WTC11 (cell line): ENCODE results near the gene CNDP2. TPM values are rescaled to one million over a fixed set of nuclear protein-coding genes. Genes with fewer than 3 reads are reported as not detected.

Experiments used
- ATAC-seq: fragments of 200-7000 bp; cut with Tn5 transposase; 2 replicates; pipeline ENCODE4 v1.10.0; 2021; ENCODE audit warnings: mild to moderate bottlenecking, moderate library complexity
- CTCF ChIA-PET: fragments of 300-600 bp; sonication (Branson Sonifier 250); formaldehyde crosslinking; loops from one replicate; lab custom pipeline; 2021; ENCODE audit warnings: antibody characterized with exemption; lab: Charles Lee
- POLR2A ChIA-PET: fragments of 350-600 bp; sonication (Branson Sonifier 250); formaldehyde crosslinking; loops from one replicate; lab custom pipeline; 2021; ENCODE audit warnings: antibody characterized with exemption; lab: Charles Lee
- DNase-seq: peaks from one replicate; pipeline ENCODE4 v3.0.0; 2021; ENCODE audit warnings: low spot score
- H3K27ac Mint-ChIP-seq: 2 replicates; pipeline ENCODE4 v1.8.0; 2021; ENCODE audit warnings: mixed read lengths
- H3K27me3 Mint-ChIP-seq: 2 replicates; pipeline ENCODE4 v1.8.0; 2021; ENCODE audit warnings: low read depth, mild to moderate bottlenecking, moderate library complexity, mixed read lengths
- H3K36me3 Mint-ChIP-seq: 2 replicates; pipeline ENCODE4 v1.8.0; 2021; ENCODE audit warnings: mixed read lengths
- H3K4me1 Mint-ChIP-seq: 2 replicates; pipeline ENCODE4 v1.8.0; 2022; ENCODE audit warnings: mixed read lengths
- H3K4me3 Mint-ChIP-seq: 2 replicates; pipeline ENCODE4 v1.8.0; 2021; ENCODE audit warnings: mild to moderate bottlenecking, moderate library complexity, mixed read lengths
- H3K9me3 Mint-ChIP-seq: 2 replicates; pipeline ENCODE4 v1.8.0; 2021; ENCODE audit warnings: mixed read lengths
- FOXP1 ChIP-seq: sonication (generic); formaldehyde crosslinking; IDR thresholded peaks from 2 replicates; pipeline ENCODE4 v1.8.0; 2022; ENCODE audit warnings: missing genetic modification reagents, mild to moderate bottlenecking, moderate library complexity, borderline replicate concordance
- GABPB1 ChIP-seq: sonication (generic); formaldehyde crosslinking; IDR thresholded peaks from 2 replicates; pipeline ENCODE4 v1.8.1; 2023; ENCODE audit warnings: mild to moderate bottlenecking, missing genetic modification reagents
- GTF2I ChIP-seq: fragments of 250-450 bp; sonication (Bioruptor Pico); conservative IDR thresholded peaks from 2 replicates; pipeline ENCODE4 v1.4.0; 2021; ENCODE audit warnings: mild to moderate bottlenecking
- HMGA2 ChIP-seq: fragments of 250-450 bp; sonication (Bioruptor Pico); IDR thresholded peaks from 2 replicates; pipeline ENCODE4 v1.4.0; 2021; ENCODE audit warnings: mild to moderate bottlenecking, moderate library complexity
- JAZF1 ChIP-seq: fragments of 250-450 bp; sonication (Bioruptor Pico); IDR thresholded peaks from 2 replicates; pipeline ENCODE4 v1.9.0; 2021; ENCODE audit warnings: moderate library complexity, mild to moderate bottlenecking, inconsistent platforms
- NFATC4 ChIP-seq: fragments of 250-450 bp; sonication (Bioruptor Pico); IDR thresholded peaks from 2 replicates; pipeline ENCODE4 v1.9.0; 2021; ENCODE audit warnings: mild to moderate bottlenecking
- NFE2L1 ChIP-seq: sonication (generic); formaldehyde crosslinking; IDR thresholded peaks from 2 replicates; pipeline ENCODE4 v1.8.1; 2023; ENCODE audit warnings: missing genetic modification reagents
- OVOL2 ChIP-seq: fragments of 250-450 bp; sonication (Bioruptor Pico); IDR thresholded peaks from 2 replicates; pipeline ENCODE4 v1.9.0; 2021; ENCODE audit warnings: mild to moderate bottlenecking, borderline replicate concordance
- SMAD4 ChIP-seq: sonication (generic); formaldehyde crosslinking; IDR thresholded peaks from 2 replicates; pipeline ENCODE4 v1.8.0; 2022; ENCODE audit warnings: mild to moderate bottlenecking, missing genetic modification reagents
- SP1 ChIP-seq: sonication (generic); formaldehyde crosslinking; conservative IDR thresholded peaks from 2 replicates; pipeline ENCODE4 v1.8.1; 2022; ENCODE audit warnings: missing genetic modification reagents
- ZNF121 ChIP-seq: sonication (generic); formaldehyde crosslinking; IDR thresholded peaks from 2 replicates; pipeline ENCODE4 v1.8.0; 2023; ENCODE audit warnings: missing genetic modification reagents
- ZNF232 ChIP-seq: sonication (generic); formaldehyde crosslinking; IDR thresholded peaks from 2 replicates; pipeline ENCODE4 v1.8.0; 2022; ENCODE audit warnings: mild to moderate bottlenecking, missing genetic modification reagents
- total RNA-seq: library from RNA; stranded (reverse); gene quantifications from 3 replicates; pipeline ENCODE4 v1.2.3, GENCODE V29; 2021
- TF ChIP-seq, protein P1 (sequence below): sonication (generic); formaldehyde crosslinking; IDR thresholded peaks from 2 replicates; pipeline ENCODE4 v1.8.0; 2023; ENCODE audit warnings: missing genetic modification reagents
- TF ChIP-seq, protein P2 (sequence below): sonication (generic); formaldehyde crosslinking; IDR thresholded peaks from 2 replicates; pipeline ENCODE4 v1.8.0; 2023; ENCODE audit warnings: missing genetic modification reagents, mild to moderate bottlenecking, borderline replicate concordance
- TF ChIP-seq, protein P3 (sequence below): sonication (generic); formaldehyde crosslinking; IDR thresholded peaks from 2 replicates; pipeline ENCODE4 v1.8.1; 2022; ENCODE audit warnings: low read depth, mild to moderate bottlenecking, moderate library complexity, missing genetic modification reagents, borderline replicate concordance
- TF ChIP-seq, protein P4 (sequence below): sonication (generic); formaldehyde crosslinking; IDR thresholded peaks from 2 replicates; pipeline ENCODE4 v1.8.0; 2023; ENCODE audit warnings: mild to moderate bottlenecking, missing genetic modification reagents
- TF ChIP-seq, protein P5 (sequence below): sonication (generic); formaldehyde crosslinking; IDR thresholded peaks from 2 replicates; pipeline ENCODE4 v1.8.0; 2022; ENCODE audit warnings: mild to moderate bottlenecking, missing genetic modification reagents
- TF ChIP-seq, protein P6 (sequence below): fragments of 250-450 bp; sonication (Bioruptor Pico); conservative IDR thresholded peaks from 2 replicates; pipeline ENCODE4 v1.9.0; 2021; ENCODE audit warnings: mild to moderate bottlenecking

Gene CNDP2
- total RNA-seq, 1 experiment from 2014 or later, result 248 TPM

GRCh38 chr18:74488864-74489263 lies 7.3 kb upstream of the CNDP2 start:
- no peak overlapping the region for H3K27ac Mint-ChIP-seq
- peaks cover 8% of the 10 kb centered on the region; the same call in 1 of the 2 replicates for H3K4me1 Mint-ChIP-seq
- ChIA-PET POLR2A (no interaction called here), CTCF (no interaction called here)
- DNase-seq, result no peak
- peaks cover 12% of the 10 kb centered on the region for H3K9me3 Mint-ChIP-seq
- no peaks in the 10 kb centered on the region; the same call in 1 of the 2 replicates for H3K36me3 Mint-ChIP-seq
- ATAC-seq, result no peak
- no peak overlapping the region for H3K4me3 Mint-ChIP-seq
- no peaks in the 10 kb centered on the region; the same call in 1 of the 2 replicates for H3K27me3 Mint-ChIP-seq
- TF ChIP-seq HMGA2 (CRISPR knock-in tag) (no peak), NFE2L1 (no peak), GTF2I (no peak), FOXP1 (CRISPR knock-in tag) (no peak), ZNF232 (no peak), ZNF121 (no peak), SMAD4 (CRISPR knock-in tag) (no peak), NFATC4 (no peak), OVOL2 (no peak), GABPB1 (CRISPR knock-in tag) (no peak), JAZF1 (CRISPR knock-in tag) (no peak), SP1 (CRISPR knock-in tag) (no peak)
- TF ChIP-seq, protein P1, sequence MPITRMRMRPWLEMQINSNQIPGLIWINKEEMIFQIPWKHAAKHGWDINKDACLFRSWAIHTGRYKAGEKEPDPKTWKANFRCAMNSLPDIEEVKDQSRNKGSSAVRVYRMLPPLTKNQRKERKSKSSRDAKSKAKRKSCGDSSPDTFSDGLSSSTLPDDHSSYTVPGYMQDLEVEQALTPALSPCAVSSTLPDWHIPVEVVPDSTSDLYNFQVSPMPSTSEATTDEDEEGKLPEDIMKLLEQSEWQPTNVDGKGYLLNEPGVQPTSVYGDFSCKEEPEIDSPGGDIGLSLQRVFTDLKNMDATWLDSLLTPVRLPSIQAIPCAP (CRISPR knock-in tag), result no peak
- TF ChIP-seq, protein P2, sequence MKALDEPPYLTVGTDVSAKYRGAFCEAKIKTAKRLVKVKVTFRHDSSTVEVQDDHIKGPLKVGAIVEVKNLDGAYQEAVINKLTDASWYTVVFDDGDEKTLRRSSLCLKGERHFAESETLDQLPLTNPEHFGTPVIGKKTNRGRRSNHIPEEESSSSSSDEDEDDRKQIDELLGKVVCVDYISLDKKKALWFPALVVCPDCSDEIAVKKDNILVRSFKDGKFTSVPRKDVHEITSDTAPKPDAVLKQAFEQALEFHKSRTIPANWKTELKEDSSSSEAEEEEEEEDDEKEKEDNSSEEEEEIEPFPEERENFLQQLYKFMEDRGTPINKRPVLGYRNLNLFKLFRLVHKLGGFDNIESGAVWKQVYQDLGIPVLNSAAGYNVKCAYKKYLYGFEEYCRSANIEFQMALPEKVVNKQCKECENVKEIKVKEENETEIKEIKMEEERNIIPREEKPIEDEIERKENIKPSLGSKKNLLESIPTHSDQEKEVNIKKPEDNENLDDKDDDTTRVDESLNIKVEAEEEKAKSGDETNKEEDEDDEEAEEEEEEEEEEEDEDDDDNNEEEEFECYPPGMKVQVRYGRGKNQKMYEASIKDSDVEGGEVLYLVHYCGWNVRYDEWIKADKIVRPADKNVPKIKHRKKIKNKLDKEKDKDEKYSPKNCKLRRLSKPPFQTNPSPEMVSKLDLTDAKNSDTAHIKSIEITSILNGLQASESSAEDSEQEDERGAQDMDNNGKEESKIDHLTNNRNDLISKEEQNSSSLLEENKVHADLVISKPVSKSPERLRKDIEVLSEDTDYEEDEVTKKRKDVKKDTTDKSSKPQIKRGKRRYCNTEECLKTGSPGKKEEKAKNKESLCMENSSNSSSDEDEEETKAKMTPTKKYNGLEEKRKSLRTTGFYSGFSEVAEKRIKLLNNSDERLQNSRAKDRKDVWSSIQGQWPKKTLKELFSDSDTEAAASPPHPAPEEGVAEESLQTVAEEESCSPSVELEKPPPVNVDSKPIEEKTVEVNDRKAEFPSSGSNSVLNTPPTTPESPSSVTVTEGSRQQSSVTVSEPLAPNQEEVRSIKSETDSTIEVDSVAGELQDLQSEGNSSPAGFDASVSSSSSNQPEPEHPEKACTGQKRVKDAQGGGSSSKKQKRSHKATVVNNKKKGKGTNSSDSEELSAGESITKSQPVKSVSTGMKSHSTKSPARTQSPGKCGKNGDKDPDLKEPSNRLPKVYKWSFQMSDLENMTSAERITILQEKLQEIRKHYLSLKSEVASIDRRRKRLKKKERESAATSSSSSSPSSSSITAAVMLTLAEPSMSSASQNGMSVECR (CRISPR knock-in tag), result no peak
- TF ChIP-seq, protein P3, sequence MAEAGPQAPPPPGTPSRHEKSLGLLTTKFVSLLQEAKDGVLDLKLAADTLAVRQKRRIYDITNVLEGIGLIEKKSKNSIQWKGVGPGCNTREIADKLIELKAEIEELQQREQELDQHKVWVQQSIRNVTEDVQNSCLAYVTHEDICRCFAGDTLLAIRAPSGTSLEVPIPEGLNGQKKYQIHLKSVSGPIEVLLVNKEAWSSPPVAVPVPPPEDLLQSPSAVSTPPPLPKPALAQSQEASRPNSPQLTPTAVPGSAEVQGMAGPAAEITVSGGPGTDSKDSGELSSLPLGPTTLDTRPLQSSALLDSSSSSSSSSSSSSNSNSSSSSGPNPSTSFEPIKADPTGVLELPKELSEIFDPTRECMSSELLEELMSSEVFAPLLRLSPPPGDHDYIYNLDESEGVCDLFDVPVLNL, result no peak
- TF ChIP-seq, protein P4, sequence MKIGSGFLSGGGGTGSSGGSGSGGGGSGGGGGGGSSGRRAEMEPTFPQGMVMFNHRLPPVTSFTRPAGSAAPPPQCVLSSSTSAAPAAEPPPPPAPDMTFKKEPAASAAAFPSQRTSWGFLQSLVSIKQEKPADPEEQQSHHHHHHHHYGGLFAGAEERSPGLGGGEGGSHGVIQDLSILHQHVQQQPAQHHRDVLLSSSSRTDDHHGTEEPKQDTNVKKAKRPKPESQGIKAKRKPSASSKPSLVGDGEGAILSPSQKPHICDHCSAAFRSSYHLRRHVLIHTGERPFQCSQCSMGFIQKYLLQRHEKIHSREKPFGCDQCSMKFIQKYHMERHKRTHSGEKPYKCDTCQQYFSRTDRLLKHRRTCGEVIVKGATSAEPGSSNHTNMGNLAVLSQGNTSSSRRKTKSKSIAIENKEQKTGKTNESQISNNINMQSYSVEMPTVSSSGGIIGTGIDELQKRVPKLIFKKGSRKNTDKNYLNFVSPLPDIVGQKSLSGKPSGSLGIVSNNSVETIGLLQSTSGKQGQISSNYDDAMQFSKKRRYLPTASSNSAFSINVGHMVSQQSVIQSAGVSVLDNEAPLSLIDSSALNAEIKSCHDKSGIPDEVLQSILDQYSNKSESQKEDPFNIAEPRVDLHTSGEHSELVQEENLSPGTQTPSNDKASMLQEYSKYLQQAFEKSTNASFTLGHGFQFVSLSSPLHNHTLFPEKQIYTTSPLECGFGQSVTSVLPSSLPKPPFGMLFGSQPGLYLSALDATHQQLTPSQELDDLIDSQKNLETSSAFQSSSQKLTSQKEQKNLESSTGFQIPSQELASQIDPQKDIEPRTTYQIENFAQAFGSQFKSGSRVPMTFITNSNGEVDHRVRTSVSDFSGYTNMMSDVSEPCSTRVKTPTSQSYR, result no peak
- TF ChIP-seq, protein P5, sequence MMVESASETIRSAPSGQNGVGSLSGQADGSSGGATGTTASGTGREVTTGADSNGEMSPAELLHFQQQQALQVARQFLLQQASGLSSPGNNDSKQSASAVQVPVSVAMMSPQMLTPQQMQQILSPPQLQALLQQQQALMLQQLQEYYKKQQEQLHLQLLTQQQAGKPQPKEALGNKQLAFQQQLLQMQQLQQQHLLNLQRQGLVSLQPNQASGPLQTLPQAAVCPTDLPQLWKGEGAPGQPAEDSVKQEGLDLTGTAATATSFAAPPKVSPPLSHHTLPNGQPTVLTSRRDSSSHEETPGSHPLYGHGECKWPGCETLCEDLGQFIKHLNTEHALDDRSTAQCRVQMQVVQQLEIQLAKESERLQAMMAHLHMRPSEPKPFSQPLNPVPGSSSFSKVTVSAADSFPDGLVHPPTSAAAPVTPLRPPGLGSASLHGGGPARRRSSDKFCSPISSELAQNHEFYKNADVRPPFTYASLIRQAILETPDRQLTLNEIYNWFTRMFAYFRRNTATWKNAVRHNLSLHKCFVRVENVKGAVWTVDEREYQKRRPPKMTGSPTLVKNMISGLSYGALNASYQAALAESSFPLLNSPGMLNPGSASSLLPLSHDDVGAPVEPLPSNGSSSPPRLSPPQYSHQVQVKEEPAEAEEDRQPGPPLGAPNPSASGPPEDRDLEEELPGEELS, result no peak
- TF ChIP-seq, protein P6, sequence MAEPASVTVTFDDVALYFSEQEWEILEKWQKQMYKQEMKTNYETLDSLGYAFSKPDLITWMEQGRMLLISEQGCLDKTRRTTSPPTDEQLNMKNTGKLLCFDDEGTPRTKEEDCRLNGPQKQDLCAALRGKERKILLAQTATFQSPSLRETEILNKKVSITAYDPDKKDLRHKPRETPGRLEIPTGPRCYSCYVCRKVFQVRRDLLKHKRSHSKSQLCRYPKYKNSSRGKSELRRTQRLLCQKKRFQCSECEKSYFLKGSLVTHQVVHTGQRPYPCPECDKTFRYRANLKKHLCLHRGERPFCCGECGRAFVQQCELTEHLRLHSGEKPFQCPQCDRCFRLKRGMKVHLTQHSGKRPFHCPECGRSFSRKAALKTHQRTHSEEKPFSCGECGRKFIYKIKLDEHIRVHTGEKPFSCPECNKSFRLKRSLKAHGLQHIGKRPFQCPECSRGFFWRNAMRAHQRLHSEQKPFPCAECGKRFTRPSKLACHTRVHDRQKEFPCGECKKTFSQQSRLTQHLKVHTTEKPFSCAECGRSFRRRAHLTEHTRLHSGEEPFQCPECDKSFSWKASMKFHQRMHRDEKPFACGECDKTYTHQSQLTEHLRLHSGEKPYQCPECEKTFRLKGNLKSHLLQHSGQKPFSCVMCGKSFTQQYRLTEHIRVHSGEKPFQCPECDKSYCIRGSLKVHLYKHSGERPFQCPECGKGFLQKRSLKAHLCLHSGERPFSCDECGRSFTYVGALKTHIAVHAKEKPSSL, result no peak
